ENCODE measurements around the gene RFPL3.
"Not testable (repeated sequence)": the region's sequence is repeated elsewhere in the genome, so short reads cannot be mapped to it uniquely, and the experiment has no call there.

Gene RFPL3

DNA sequence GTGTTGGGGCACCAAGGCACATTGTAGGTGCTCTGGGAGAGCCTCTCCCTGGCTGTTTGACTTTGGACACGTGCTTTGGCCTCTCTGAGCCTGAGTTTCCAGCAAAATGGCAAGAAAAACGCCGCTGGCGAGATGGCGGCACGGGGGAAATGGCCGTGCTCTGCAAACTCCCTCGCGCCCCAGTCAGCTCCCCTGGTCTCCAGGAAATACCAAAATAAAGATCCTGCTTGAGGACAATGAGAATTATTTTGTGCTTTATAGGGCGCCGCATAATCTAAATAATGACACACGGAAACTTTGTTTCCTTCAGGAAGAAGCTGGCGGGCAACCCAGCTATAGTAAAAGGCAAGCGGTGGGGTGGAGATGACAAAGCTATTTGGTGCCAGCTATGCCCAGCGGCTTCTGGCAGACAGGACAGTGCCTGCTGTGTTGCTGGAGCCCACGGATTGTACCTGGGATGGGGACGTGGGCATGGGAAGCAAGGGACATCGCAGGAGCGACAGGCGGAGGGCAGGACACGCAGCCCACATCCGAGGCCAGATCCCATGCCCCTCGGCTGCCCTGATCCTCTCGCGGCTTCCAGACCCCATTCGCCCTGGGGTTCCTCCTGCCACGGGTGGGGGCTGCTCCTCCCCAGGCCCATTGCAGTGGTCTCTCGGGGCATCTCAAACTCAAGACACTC is 26.3 kb upstream of the RFPL3 start:
- DNase-seq, result no peak

DNA sequence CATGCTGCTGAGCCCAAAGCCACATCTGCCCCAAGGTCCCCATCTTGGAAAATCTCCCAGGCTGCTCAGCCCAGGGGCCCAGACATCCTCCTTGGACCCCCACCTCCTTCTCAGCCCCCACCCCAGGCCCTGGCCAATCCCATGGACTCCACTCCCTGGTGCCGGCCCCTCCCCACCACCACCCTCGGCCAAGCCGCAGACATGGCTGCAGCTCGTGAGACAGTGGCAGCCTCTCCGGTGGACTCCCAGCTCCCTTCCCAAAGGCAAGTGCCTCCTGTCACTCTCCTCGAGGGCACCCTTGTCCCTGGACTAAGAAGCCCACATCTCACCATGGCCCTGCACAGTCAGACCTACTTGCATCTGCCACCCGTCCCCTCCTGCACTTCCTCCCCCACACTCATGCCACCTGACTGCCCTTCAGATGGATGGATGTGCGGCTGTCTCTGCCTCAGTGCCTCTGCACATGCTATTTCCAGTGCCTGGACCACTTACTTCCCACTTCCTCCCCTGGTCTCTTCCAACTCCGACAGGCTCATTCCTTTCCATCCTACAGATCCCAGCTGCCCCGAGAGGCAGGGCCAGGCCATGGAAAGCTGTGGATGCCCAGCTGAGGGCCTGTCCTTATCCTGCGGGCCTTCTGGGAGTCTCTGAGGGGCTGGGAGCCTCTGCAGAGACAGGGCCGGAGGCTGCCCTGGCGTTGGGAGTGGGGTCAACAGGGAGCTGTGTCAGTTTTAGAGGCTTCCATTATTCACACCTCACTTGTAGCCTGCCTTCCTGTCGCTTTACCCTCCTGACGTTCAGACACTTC is 25.5 kb upstream of the RFPL3 start:
- DNase-seq, result no peak

DNA sequence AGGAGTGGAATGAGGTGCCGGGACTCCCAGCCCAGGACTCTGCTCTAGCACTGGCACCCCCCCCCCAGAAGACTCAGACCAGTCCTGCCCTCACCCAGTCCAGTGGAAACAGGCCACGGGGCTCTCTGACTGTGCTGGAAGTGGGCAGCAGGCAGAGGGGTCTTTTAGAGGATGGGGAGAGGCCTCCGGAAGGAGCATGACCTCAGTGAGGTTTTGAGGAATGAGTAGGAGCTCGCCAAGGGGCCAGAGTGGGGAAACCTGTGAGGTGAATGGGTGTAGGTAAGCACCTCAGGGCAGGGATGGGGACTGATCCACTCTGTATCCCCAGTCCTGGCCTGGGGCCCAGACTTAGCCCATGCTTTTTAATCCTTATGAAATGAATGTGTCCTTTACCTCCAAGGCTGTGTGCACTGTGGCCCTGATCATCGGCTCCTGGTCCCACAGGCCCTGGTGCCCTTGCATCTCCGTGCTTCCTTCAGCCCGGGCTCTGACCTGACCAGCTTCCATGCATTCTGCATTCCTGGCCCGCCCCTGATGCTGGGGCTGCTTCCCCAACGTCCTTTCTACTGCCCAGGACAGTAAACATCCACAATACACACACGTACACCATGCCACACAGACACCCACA is 24.4 kb upstream of the RFPL3 start:
- no peak for DNase-seq

DNA sequence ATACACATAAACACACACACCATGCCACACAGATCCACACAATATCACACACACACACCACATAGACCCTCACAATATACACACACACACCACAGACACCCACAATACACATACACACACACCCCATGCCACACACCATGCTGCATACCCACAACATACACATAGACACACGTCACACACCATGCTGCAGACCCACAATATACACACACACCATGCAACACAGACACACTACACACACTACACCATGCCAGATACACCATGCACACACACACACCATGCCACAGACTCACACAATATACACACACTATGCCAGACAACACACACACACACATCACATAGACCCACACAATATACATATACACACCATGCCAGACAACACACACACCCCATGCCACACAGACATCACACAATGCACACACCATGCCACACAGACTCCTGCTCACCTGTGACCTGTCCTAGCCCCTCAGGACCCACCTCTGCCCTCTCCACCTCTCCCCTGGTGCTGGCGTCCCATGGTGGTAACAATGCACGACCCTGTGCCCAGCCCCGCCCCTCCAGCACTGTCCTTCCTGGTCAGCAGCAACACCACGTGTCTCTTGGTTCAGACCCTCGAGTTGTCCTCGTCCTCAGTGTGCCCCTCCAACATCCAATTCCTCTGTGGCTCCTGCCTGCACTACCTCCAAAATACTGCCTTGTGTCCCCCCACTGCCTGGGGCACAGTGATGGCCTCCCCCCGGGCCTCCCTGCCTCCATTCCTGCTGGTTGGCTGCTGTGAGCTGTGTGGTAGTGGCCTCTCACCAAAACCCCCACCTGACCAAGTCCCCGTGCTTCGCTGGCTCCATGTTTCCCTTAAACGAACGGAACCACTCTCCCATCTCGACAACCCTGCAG is 23.7 kb upstream of the RFPL3 start:
- no peak for DNase-seq

DNA sequence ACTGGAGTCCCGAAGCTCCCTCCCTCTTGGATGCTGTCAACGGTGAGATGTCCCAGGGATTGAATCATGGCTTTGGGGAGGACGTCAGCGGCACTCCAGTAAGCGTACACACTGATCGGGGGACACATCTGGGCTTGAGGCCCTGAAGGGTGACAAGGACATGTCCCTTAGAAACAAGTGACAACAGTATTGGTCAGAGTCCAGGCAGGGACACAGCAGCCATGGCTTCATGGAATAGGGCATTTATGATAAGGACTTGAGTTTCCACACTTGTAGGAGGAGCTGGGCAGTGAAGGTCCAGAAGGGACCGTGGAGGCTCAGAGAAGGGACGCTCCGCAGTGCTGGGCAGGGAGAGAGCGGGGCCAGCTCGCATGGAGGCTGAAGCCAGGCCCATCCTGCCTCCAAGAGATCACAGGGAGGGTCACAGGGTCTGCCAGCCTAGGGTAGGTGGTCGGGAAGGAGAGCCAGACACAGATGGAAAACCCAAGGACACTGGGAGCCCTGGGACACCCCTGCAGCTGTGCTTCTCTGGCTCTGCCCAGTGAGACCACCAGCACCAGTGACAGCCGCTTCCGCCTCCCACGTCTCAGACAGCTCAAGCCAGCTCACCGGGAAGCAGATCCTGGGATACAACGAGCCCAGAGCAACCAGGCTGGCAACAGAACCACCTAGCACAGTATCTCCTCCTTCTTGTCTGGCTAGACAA is 22.9 kb upstream of the RFPL3 start:
- no peak for DNase-seq

DNA sequence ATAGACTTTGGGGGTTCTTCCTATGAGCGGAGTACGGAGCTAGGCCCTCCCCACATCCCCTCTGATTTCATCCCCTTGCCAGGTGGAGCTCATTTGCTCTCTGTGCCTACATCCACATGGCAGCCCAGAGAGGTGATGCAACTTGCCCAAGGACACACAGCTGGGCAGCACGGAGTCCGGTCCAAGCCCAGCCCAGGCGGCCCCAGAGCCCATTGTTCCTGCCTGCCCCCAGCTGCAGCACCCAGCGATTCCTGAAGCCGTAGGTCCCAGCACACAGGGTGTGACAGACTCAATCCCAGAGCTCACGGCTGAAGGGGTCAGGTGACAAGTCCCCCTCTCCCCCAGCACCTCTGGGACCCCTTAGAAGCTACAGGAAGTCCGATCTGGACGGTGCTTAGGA is 22.2 kb upstream of the RFPL3 start:
- DNase-seq, result no peak

DNA sequence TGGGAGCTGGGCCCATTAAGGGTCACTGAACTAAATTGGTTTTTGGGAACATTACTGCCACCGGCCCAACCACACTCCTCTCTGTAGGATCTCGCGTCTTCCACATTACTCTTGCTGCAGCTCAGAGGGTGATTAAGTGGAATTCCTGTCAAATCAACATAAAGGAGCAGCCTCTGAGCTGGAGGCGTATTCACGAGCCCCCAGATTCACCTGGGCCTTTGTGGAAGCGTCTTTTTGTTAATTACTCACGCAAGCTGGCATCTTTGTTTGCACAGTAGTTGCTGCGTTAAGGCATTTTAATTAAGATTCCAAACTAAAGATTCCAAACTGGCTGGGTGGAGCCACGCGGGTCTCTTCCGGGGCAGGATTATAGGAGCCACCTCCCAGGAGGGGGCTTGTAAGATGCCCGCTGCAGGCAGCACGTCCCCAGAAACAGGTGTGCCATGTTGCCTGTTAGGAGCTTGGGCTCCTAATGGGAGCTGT is 21.5 kb upstream of the RFPL3 start:
- no peak for DNase-seq

DNA sequence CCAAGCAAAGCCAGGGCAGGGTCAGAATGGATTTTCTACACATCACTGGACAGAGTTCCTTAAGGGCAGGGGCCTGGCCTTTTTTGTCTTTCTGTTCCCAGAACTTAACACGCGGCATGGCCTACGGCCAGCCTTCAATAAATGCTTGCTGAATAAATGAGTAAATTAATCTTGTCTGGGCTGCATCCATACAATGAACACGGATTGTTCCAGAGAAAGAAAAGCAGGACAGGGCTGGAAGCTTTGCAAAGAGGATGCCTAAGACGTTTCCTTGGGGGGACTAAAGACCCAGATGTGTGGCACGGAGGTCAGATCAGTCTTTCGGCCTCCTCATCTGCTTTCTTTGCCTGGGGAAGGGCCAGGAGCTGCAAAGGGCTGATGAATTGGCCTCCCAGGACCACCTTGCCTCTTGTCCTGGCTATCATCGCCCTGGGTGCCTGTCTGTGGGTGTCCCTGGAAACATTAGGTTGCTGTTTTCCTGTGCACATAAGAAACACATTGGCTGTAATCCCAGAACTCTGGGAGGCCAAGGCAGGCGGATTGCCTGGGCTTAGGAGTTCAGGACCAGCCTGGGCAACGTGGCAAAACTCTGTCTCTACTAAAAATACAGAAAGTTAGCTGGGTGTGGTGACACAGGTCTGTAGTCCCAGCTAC is 20.8 kb upstream of the RFPL3 start:
- no peak for DNase-seq

DNA sequence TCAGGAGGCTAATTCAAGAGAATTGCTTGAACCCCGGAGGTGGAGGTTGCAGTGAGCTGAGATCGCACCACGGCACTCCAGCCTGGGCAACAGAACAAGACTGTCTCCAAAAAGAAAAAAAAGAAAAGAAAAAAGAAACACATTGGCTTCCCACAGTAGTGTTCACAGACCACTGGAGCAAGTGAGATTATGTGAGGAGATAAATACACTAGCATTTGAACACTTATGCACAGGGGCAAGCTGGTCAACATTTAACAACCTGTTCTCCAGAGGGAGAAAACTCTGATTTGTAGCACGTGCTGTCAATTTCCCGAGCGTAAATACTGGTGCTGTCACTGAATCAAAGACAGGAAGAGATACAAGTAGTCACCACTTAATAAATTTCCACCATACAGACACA is 20.2 kb upstream of the RFPL3 start:
- DNase-seq, result not testable (repeated sequence)

DNA sequence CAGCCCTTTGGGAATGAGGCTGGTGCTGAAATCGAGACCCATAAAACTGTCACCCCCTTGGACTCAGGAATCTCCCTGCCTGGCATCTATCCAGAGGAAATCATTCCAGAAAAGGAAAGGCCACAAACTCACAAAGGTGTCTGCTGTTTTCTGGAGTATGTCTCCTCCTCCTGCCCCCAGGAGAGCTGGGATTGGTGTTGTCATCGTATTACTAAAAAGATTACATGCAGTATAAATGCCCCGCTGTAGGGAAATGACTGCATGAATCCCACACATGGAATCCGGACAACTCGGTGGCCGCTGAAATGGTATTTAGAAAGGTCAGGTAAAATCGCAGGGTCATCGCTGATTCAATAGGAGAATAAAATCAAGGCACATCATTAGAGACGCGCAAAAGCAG is 18.9 kb upstream of the RFPL3 start:
- no peak for DNase-seq

DNA sequence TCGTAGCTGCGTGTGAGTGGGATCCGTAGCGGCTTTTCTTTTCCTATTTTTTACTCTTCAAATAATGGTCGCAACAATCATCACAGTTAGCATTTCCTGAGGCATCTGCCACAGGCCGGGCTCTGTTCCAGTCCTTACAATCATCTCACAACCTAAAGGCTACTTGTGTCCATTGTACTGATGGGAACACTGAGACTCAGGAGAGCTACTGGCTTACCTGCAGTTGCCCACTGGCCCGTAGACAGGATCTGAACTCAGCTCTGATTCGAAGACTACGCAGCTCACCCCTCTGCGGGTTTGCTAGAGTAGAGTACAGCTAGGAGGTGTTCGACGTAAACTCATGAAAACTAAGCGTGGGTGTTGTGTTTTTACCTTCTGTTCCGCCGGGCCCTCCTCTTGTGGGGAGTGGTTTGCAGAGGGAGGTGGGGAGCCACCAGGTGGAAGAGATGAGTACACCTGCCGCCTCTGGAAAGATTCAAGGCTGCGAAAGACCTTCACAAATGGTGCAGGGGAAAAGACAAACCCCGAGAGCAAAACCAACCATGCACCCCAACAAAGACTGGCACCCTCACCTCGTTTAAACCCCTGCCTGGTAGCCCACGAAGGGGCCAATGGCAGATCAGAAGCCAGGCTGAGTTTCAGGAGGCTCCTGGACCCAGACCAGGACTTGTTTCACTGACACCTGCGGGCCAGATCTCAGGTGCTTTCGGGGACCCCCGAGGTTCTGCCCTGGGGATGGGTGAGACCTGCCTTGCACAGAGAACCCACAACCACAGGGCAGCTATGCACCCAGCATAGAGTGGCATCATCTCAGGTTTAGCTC is 18.3 kb upstream of the RFPL3 start:
- DNase-seq, result no peak

DNA sequence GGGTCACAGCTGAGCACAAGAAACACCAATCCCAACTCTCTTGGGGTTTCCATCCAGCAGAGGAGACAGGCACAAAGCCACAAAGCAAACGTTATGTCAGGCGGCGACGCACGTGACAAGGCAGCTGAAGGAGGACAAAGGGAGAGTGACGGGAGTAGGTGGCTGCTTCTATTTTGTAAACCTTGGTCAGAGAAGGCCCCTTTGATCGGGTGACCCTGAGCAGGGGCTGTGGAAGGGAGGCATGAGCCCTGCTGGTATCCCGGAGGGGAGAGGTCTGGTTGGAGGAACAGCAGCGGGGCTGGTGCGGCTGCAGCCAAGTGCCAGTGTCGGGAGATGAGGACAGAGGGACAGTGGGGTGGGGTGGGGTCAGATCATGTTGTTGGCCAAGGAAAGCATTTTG is 17.3 kb upstream of the RFPL3 start:
- no peak for DNase-seq

DNA sequence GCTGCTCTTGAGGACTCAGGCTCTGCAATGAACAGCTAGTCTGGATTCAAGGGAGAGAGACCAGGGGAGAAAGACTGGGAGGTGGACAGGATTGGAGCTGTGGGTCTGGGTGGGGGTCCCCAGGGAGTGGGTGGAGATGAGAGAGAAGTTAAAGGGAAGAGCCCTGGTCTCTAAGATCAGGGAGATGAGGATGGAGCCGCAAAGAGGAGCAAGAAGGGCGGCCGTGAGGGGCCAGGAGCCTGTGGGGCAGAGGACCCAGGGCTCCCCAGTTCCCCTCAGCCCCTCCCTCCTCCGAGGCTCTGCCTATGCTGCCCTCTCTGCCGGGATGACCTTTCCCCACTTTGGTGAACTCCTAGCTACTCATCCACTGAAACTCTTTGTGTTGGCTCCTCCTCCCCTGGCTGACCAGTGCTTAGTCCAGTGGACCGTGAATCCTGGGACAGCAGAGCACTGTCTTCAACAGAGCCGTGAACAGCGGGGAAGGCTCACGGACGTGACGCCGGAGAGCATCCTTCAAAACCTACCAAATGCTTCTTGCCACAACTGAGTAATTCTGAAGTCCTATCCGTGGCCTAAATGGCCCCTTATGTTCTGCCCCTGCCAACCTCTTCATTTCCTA is 16.4 kb upstream of the RFPL3 start:
- no peak for DNase-seq

DNA sequence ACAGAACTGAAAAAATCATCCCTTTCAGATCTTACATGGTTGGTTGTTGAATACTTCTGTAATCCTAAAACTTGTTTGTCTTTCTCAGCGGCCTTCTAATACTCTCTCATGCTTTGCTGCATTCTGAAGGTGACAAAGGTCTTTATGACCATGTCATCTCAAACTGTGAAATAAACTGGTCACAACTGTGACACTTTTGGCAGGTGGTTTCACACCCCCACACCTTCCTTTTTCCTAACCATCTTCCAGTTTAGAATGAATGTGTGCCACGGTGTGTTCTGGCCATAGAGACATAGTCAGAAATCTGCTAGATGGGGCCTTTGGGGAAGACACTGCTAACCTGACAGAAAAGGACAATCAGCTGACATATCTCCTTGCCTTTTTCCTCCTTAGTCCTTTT is 14.7 kb upstream of the RFPL3 start:
- DNase-seq, result no peak

DNA sequence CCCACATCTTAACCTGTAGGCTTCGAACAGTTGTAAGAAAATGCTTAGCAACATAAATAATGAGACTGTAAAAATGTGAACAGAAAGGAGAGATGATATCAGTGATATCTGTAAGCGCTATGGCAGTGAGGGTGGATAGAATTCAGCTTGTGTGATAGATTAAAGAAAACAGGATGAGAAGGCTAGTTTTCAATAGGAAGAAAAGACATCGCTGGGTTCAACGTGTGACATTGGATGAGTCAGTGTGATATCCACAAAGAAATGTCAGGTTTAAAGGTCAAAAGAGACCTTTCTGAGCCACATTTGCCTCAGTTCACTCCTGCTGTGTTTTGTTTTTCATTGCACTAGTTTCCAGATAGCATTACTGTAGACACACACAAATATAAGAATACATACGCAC is 13.7 kb upstream of the RFPL3 start:
- no peak for DNase-seq

DNA sequence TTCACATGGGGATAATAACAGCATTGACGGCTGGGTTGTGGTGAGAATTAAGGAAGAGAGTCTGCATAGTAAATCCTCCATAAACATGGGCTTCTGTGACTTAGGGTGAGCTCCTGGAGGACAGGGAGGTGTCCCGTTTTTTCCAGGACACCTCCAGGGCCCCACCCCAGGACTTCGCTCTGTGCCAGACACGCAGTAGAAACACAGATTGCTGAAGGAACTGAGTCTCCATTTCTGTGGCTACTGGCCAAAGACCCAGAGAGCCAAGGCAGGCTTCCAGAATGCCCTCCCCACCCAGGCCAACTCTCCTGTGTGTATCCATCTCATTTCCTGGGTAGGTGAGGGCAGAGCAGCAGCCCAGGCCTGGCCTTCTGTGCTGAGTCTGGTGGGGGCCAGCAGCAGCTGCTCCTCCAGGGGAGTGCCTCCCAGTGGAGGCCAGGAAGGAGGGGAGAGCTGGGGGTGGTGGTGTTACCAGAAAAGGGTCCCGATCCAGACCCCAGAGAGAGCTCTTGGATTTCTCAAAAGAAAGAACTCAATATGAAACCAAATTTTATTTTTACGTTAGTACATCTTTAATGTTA is 9.5 kb upstream of the RFPL3 start:
- DNase-seq, result no peak

DNA sequence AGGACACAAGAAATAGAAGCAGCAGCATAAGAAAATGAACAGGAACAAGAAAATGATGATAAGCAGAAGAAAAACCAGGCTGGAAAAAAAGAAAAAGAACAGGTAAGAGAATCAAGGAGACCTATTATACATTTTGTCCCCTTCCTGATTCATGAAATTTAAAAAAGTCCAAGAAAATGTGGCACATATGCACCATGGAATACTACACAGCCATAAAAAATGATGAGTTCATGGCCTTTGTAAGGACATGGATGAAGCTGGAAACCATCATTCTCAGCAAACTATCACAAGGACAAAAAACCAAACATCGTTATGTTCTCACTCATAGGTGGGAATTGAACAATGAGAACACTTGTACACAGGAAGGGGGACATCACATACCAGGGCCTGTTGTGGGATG is 5.8 kb upstream of the RFPL3 start:
- not testable (repeated sequence) for DNase-seq

DNA sequence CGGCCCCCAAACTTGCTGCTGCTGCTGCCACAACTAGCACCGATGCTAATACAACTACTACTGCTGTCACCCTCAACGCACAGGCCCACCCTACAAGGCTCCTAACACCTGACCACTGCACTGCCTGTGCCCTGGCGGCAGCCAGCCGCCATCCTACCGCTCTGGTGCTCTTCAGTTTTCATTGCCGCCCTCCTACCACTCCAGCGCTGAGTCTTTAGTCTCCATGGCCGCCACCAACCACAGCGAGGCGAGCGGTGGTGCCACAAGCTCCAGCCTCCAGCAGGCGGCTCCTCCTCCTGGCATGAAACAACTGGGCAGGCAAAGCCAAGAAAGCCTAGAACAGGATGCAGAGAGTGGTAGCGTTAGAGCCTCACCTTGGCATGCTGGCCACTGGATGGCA is 5.0 kb upstream of the RFPL3 start:
- no peak for DNase-seq

DNA sequence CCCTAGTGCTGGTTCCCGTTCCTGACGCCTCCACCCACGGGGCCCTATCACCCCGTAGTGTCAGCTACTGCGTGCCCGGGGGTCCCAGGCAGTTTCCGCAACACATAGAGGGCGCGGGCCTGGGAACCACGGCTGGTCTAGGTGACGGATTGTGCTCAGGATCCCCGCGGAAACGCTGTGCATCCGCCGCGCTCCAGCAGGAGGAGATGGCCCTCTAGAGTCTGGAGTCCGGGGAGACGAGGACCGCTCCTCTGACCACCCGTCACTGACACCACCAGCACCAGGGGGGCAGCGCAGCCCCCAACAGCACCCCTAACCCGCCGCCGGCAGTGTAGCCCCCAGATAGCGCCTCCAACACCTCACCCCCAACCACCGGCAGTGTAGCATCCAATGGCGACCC is 4.4 kb upstream of the RFPL3 start:
- no peak for DNase-seq

DNA sequence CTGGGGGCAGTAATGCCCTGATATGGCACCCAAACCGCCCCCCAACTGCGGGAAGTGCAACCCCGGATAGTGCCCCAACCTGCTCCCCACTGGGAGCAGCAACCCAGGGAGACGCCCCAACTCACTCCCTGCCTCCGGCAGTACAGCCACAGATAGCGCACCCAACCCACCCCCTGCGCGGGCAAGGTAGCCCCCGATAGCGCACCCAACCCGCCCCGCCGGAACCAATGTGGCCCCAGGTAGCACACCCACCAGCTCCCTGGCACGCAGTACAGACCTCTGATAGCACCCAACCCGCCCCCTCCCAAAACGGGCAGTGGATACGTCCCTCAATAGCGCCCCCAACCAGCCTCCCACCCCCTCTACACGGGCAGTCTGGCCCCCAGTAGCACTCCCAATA is 3.8 kb upstream of the RFPL3 start:
- DNase-seq, result no peak

All from 8988T (cell line).